ENCODE data around the gene TP53BP2. TPM values are rescaled to one million over a fixed set of nuclear protein-coding genes. Genes with fewer than 3 reads are reported as not detected.

The TP53BP2 gene
- polyA plus RNA-seq, 1 experiment: 48.1 TPM

- no peaks in the 10 kb centered on the region for H3K9me3 ChIP-seq (ENCODE audit: control insufficient read depth, insufficient read depth, low read length)
- ChIA-PET POLR2A (interaction anchor here (0.6 kb wide), 1 partner anchor 27 kb away, joined by 3 read pairs; no protein-coding TSS in a partner anchor), CTCF (interaction anchor here (1.5 kb wide), 1 partner anchor 8 kb away, joined by 4 read pairs; no protein-coding TSS in a partner anchor)
- DNase-seq (ENCODE audit: low read depth, low spot score): no peak
- no peak overlapping the region for H3K4me3 ChIP-seq (ENCODE audit: low read depth, low read length)
- H3K27ac ChIP-seq (ENCODE audit: low read depth, low read length): no peak overlapping the region
- no peaks in the 10 kb centered on the region for H3K27me3 ChIP-seq (ENCODE audit: control insufficient read depth, insufficient read depth, low read length)
- TF ChIP-seq CTCF (IDR thresholded peaks at IDR 0.05; ENCODE audit: low read depth, low read length): no peak
Measured at GRCh38 chr1:223803211-223803610, 42.5 kb downstream of the TP53BP2 start.

GRCh38 chr1:223802602-223803001 is 43.1 kb downstream of the TP53BP2 start:
- TF ChIP-seq CTCF (IDR thresholded peaks at IDR 0.05; ENCODE audit: low read depth, low read length): no peak
- Histone ChIP-seq H3K27me3 (ENCODE audit: control insufficient read depth, insufficient read depth, low read length) (no peaks in the 10 kb centered on the region), H3K4me3 (ENCODE audit: low read depth, low read length) (no peak overlapping the region), H3K27ac (ENCODE audit: low read depth, low read length) (no peak overlapping the region), H3K9me3 (ENCODE audit: control insufficient read depth, insufficient read depth, low read length) (no peaks in the 10 kb centered on the region)
- CTCF ChIA-PET: interaction anchor here (1.5 kb wide), 1 partner anchor 9 kb away, joined by 4 read pairs; no protein-coding TSS in a partner anchor
- DNase-seq (ENCODE audit: low read depth, low spot score): no peak
- POLR2A ChIA-PET: interaction anchor here (0.6 kb wide), 1 partner anchor 27 kb away, joined by 3 read pairs; no protein-coding TSS in a partner anchor

- Histone ChIP-seq H3K27me3 (ENCODE audit: control insufficient read depth, insufficient read depth, low read length) (no peaks in the 10 kb centered on the region), H3K4me3 (ENCODE audit: low read depth, low read length) (no peak overlapping the region), H3K9me3 (ENCODE audit: control insufficient read depth, insufficient read depth, low read length) (no peaks in the 10 kb centered on the region), H3K27ac (ENCODE audit: low read depth, low read length) (no peak overlapping the region)
- no peak for TF ChIP-seq CTCF (IDR thresholded peaks at IDR 0.05; ENCODE audit: low read depth, low read length)
- ChIA-PET POLR2A (no interaction called here), CTCF (interaction anchor here (1.5 kb wide), 1 partner anchor 9 kb away, joined by 4 read pairs; no protein-coding TSS in a partner anchor)
- DNase-seq (ENCODE audit: low read depth, low spot score): no peak
Measured at GRCh38 chr1:223802032-223802431, 43.7 kb downstream of the TP53BP2 start.

GRCh38 chr1:223796210-223796609 is 49.5 kb downstream of the TP53BP2 start:
- H3K27ac ChIP-seq (ENCODE audit: low read depth, low read length): no peak overlapping the region
- DNase-seq (ENCODE audit: low read depth, low spot score): no peak
- H3K4me3 ChIP-seq (ENCODE audit: low read depth, low read length): no peak overlapping the region
- ChIA-PET POLR2A (no interaction called here), CTCF (no interaction called here)
- no peaks in the 10 kb centered on the region for H3K9me3 ChIP-seq (ENCODE audit: control insufficient read depth, insufficient read depth, low read length)
- TF ChIP-seq CTCF (IDR thresholded peaks at IDR 0.05; ENCODE audit: low read depth, low read length): no peak
- H3K27me3 ChIP-seq (ENCODE audit: control insufficient read depth, insufficient read depth, low read length): no peaks in the 10 kb centered on the region

GRCh38 chr1:223794136-223794880 is 51.4 kb downstream of the TP53BP2 start:
- ChIA-PET CTCF (interaction anchor here (1.1 kb wide), 1 partner anchor 105 kb away, joined by 3 read pairs; no protein-coding TSS in a partner anchor), POLR2A (interaction anchor here (0.7 kb wide), 1 partner anchor 11 kb away, joined by 3 read pairs; no protein-coding TSS in a partner anchor)
- Histone ChIP-seq H3K27me3 (ENCODE audit: control insufficient read depth, insufficient read depth, low read length) (no peaks in the 10 kb centered on the region), H3K4me3 (ENCODE audit: low read depth, low read length) (no peak overlapping the region), H3K27ac (ENCODE audit: low read depth, low read length) (no peak overlapping the region), H3K9me3 (ENCODE audit: control insufficient read depth, insufficient read depth, low read length) (no peaks in the 10 kb centered on the region)
- DNase-seq (ENCODE audit: low read depth, low spot score): no peak
- no peak for TF ChIP-seq CTCF (IDR thresholded peaks at IDR 0.05; ENCODE audit: low read depth, low read length)
